ENCODE data around the gene CDC27. TPM values are rescaled to one million over a fixed set of nuclear protein-coding genes. Genes with fewer than 3 reads are reported as not detected.

CDC27 gene
- total RNA-seq, 1 experiment from 2014 or later: 92.6 TPM

- ChIA-PET POLR2A (no interaction called here), CTCF (no interaction called here)
- Histone ChIP-seq H3K27me3 (replicated peaks; ENCODE audit: control insufficient read depth, insufficient read depth, low read length) (no peaks in the 10 kb centered on the region), H3K36me3 (ENCODE audit: control insufficient read depth, insufficient read depth, low read length) (no peaks in the 10 kb centered on the region), H3K9me3 (0 out of 2 replicates have a peak, but pooled peaks cover 5% of the 10 kb centered on the region), H3K4me3 (ENCODE audit: low read depth, low read length) (no peak overlapping the region), H3K4me1 (peaks cover 15% of the 10 kb centered on the region; the same call in 1 of the 2 replicates)
- no peaks in the 10 kb centered on the region for H3K36me3 Mint-ChIP-seq (ENCODE audit: insufficient read depth, unreplicated experiment)
- H3K27me3 Mint-ChIP-seq (ENCODE audit: insufficient read depth, unreplicated experiment): no peaks in the 10 kb centered on the region
- DNase-seq: no peak
- intact Hi-C loops (cut with micrococcal nuclease; ENCODE audit: unreplicated experiment): no loop called here
- H3K4me3 Mint-ChIP-seq (ENCODE audit: unreplicated experiment): no peak overlapping the region
- TF ChIP-seq CTCF (IDR thresholded peaks at IDR 0.05; ENCODE audit: insufficient read depth in 1 of 2, low read depth in 1 of 2, low read length in 1 of 2, severe bottlenecking in 1 of 2, unreplicated experiment in 1 of 2): no peak
- H3K9me3 Mint-ChIP-seq (ENCODE audit: unreplicated experiment): peaks cover 18% of the 10 kb centered on the region
- no TSS peak for BruUV-seq (replicated peaks)
- no peaks in the 10 kb centered on the region for H3K4me1 Mint-ChIP-seq (ENCODE audit: low read depth, unreplicated experiment)
- H3K27ac Mint-ChIP-seq (ENCODE audit: unreplicated experiment): no peak overlapping the region
Observed at GRCh38 chr17:47223007-47223406, 33.9 kb upstream of the CDC27 start.

GRCh38 chr17:47222047-47222446, 33.0 kb upstream of the CDC27 start:
- POLR2A ChIA-PET: no interaction called here
- Mint-ChIP-seq H3K4me1 (ENCODE audit: low read depth, unreplicated experiment) (no peaks in the 10 kb centered on the region), H3K27ac (ENCODE audit: unreplicated experiment) (no peak overlapping the region), H3K27me3 (ENCODE audit: insufficient read depth, unreplicated experiment) (no peaks in the 10 kb centered on the region), H3K4me3 (ENCODE audit: unreplicated experiment) (no peak overlapping the region), H3K36me3 (ENCODE audit: insufficient read depth, unreplicated experiment) (no peaks in the 10 kb centered on the region), H3K9me3 (ENCODE audit: unreplicated experiment) (peaks cover 18% of the 10 kb centered on the region)
- CTCF ChIA-PET: no interaction called here
- Histone ChIP-seq H3K36me3 (ENCODE audit: control insufficient read depth, insufficient read depth, low read length) (no peaks in the 10 kb centered on the region), H3K9me3 (0 out of 2 replicates have a peak, but pooled peaks cover 5% of the 10 kb centered on the region), H3K27me3 (replicated peaks; ENCODE audit: control insufficient read depth, insufficient read depth, low read length) (no peaks in the 10 kb centered on the region), H3K4me1 (peaks cover 15% of the 10 kb centered on the region; the same call in 1 of the 2 replicates), H3K4me3 (ENCODE audit: low read depth, low read length) (no peak overlapping the region)
- TF ChIP-seq CTCF (IDR thresholded peaks at IDR 0.05; ENCODE audit: insufficient read depth in 1 of 2, low read depth in 1 of 2, low read length in 1 of 2, severe bottlenecking in 1 of 2, unreplicated experiment in 1 of 2): no peak
- no TSS peak for BruUV-seq (replicated peaks)
- no peak for DNase-seq
- intact Hi-C loops (cut with micrococcal nuclease; ENCODE audit: unreplicated experiment): no loop called here

GRCh38 chr17:47221154-47221553, 32.1 kb upstream of the CDC27 start:
- BruUV-seq (replicated peaks): no TSS peak
- no peak for TF ChIP-seq CTCF (IDR thresholded peaks at IDR 0.05; ENCODE audit: insufficient read depth in 1 of 2, low read depth in 1 of 2, low read length in 1 of 2, severe bottlenecking in 1 of 2, unreplicated experiment in 1 of 2)
- CTCF ChIA-PET: no interaction called here
- Histone ChIP-seq H3K27me3 (replicated peaks; ENCODE audit: control insufficient read depth, insufficient read depth, low read length) (no peaks in the 10 kb centered on the region), H3K9me3 (0 out of 2 replicates have a peak, but pooled peaks cover 5% of the 10 kb centered on the region), H3K36me3 (ENCODE audit: control insufficient read depth, insufficient read depth, low read length) (no peaks in the 10 kb centered on the region), H3K4me1 (peaks cover 15% of the 10 kb centered on the region; the same call in 1 of the 2 replicates), H3K4me3 (ENCODE audit: low read depth, low read length) (no peak overlapping the region)
- Mint-ChIP-seq H3K4me3 (ENCODE audit: unreplicated experiment) (no peak overlapping the region), H3K9me3 (ENCODE audit: unreplicated experiment) (peaks cover 18% of the 10 kb centered on the region), H3K27me3 (ENCODE audit: insufficient read depth, unreplicated experiment) (no peaks in the 10 kb centered on the region), H3K4me1 (ENCODE audit: low read depth, unreplicated experiment) (no peaks in the 10 kb centered on the region), H3K27ac (ENCODE audit: unreplicated experiment) (no peak overlapping the region), H3K36me3 (ENCODE audit: insufficient read depth, unreplicated experiment) (no peaks in the 10 kb centered on the region)
- no peak for DNase-seq
- POLR2A ChIA-PET: no interaction called here
- intact Hi-C loops (cut with micrococcal nuclease; ENCODE audit: unreplicated experiment): no loop called here

Measured in Caco-2 (cell line).